Measurements from ENCODE around the gene NDUFS3.
"Not testable (repeated sequence)": the region's sequence is repeated elsewhere in the genome, so short reads cannot be mapped to it uniquely, and the experiment has no call there.

The NDUFS3 gene

GRCh38 chr11:47550288-47551047, 28.4 kb upstream of the NDUFS3 start:
- Mint-ChIP-seq H3K36me3 (peaks cover 14 to 25% of the 10 kb centered on the region in 2 donors), H3K4me3 (peak overlapping the region; percentile 97 to 98), H3K4me1 (peaks cover 23 to 51% of the 10 kb centered on the region in 2 donors), H3K27ac (no peak overlapping the region), H3K27me3 (no peaks in the 10 kb centered on the region), H3K9me3 (no peaks in the 10 kb centered on the region)
- no peak for DNase-seq
- ATAC-seq (replicated peaks) = no peak

- Mint-ChIP-seq H3K4me3 (peak overlapping the region; percentile 97 to 98), H3K4me1 (peaks cover 23 to 51% of the 10 kb centered on the region in 2 donors), H3K27me3 (no peaks in the 10 kb centered on the region), H3K9me3 (no peaks in the 10 kb centered on the region), H3K36me3 (peaks cover 14 to 25% of the 10 kb centered on the region in 2 donors), H3K27ac (peak overlapping the region; percentile 81)
- DNase-seq = no peak
- ATAC-seq (replicated peaks) = no peak
Measured at GRCh38 chr11:47551086-47551485, 27.8 kb upstream of the NDUFS3 start.

- H3K27ac Mint-ChIP-seq = peak overlapping the region; percentile 99
- peak; percentile 6 for DNase-seq
- H3K4me3 Mint-ChIP-seq = peak overlapping the region; percentile 97 to 98
- H3K9me3 Mint-ChIP-seq = no peaks in the 10 kb centered on the region
- no peaks in the 10 kb centered on the region for H3K27me3 Mint-ChIP-seq
- ATAC-seq (replicated peaks) = peak; percentile 3
- peaks cover 21 to 50% of the 10 kb centered on the region in 2 donors for H3K4me1 Mint-ChIP-seq
- peaks cover 13 to 25% of the 10 kb centered on the region in 2 donors for H3K36me3 Mint-ChIP-seq
Measured at GRCh38 chr11:47552056-47552565, 26.8 kb upstream of the NDUFS3 start.

- H3K36me3 Mint-ChIP-seq = peaks cover 12 to 25% of the 10 kb centered on the region in 2 donors
- H3K4me3 Mint-ChIP-seq = peak within 1 kb of the TSS; percentile 97 to 98
- peak within 1 kb of the TSS; percentile 99 for H3K27ac Mint-ChIP-seq
- H3K27me3 Mint-ChIP-seq = no peaks in the 10 kb centered on the region
- H3K9me3 Mint-ChIP-seq = no peaks in the 10 kb centered on the region
- peak; percentile 92 for DNase-seq
- peaks cover 21 to 44% of the 10 kb centered on the region in 2 donors for H3K4me1 Mint-ChIP-seq
- ATAC-seq (replicated peaks) = peak; percentile 95 to 96
Measured at GRCh38 chr11:47552566-47553405, 26.1 kb upstream of the NDUFS3 start, which contains the start of gene CELF1. TSS of gene CELF1 (minus strand) at chr11:47553132. CDS start at chr11:47499523, 53,609 bp downstream.

GRCh38 chr11:47553406-47553743, 25.5 kb upstream of the NDUFS3 start:
- Mint-ChIP-seq H3K4me1 (peaks cover 19 to 38% of the 10 kb centered on the region in 2 donors), H3K27me3 (no peaks in the 10 kb centered on the region), H3K9me3 (no peaks in the 10 kb centered on the region), H3K4me3 (peak overlapping the region; percentile 89 to 97), H3K27ac (peak overlapping the region; percentile 92), H3K36me3 (peaks cover 10 to 21% of the 10 kb centered on the region in 2 donors)
- DNase-seq = no peak
- peak; percentile 46 to 49 for ATAC-seq (replicated peaks)

DNA sequence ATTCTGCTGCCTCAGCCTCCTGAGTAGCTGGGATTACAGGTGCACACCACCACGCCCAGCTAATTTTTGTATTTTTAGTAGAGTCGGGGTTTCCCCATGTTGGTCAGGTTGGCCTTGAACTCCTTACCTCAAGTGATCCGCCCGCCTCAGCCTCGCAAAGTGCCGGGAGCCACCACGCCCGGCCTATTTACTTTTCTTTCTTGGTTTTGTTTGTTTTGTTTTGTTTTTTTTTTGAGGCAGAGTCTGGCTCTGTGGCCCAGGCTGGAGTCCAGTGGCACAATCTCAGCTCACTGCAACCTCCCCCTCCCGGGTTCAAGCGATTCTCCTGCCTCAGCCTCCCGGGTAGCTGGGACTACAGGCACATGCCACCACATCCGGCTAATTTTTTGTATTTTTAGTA, 21.9 kb upstream of the NDUFS3 start:
- not testable (repeated sequence) for DNase-seq; H3K4me3 Mint-ChIP-seq; ATAC-seq (replicated peaks); H3K27ac Mint-ChIP-seq; H3K9me3 Mint-ChIP-seq; H3K27me3 Mint-ChIP-seq
- H3K36me3 Mint-ChIP-seq = peaks cover 5 to 10% of the 10 kb centered on the region in 2 donors
- peaks cover 5 to 13% of the 10 kb centered on the region in 2 donors for H3K4me1 Mint-ChIP-seq

- H3K9me3 Mint-ChIP-seq = no peaks in the 10 kb centered on the region
- no peaks in the 10 kb centered on the region for H3K27me3 Mint-ChIP-seq
- DNase-seq = no peak
- H3K36me3 Mint-ChIP-seq = peaks cover 1 to 5% of the 10 kb centered on the region in 2 donors
- H3K27ac Mint-ChIP-seq = no peak overlapping the region
- no peak for ATAC-seq (replicated peaks)
- H3K4me1 Mint-ChIP-seq = peaks cover 2 to 13% of the 10 kb centered on the region in 2 donors
- H3K4me3 Mint-ChIP-seq = no peak overlapping the region
Measured at GRCh38 chr11:47558695-47559094, 20.2 kb upstream of the NDUFS3 start.

- H3K36me3 Mint-ChIP-seq = peaks cover 2 to 5% of the 10 kb centered on the region in 2 donors
- H3K27me3 Mint-ChIP-seq = no peaks in the 10 kb centered on the region
- H3K27ac Mint-ChIP-seq = no peak overlapping the region
- no peaks in the 10 kb centered on the region for H3K9me3 Mint-ChIP-seq
- no peak overlapping the region for H3K4me3 Mint-ChIP-seq
- no peak for ATAC-seq (replicated peaks)
- DNase-seq = no peak
- H3K4me1 Mint-ChIP-seq = peaks cover 6 to 14% of the 10 kb centered on the region in 2 donors
Measured at GRCh38 chr11:47560426-47560825, 18.4 kb upstream of the NDUFS3 start.

GRCh38 chr11:47562393-47562792, 16.5 kb upstream of the NDUFS3 start:
- ATAC-seq (replicated peaks) = not testable (repeated sequence)

DNA sequence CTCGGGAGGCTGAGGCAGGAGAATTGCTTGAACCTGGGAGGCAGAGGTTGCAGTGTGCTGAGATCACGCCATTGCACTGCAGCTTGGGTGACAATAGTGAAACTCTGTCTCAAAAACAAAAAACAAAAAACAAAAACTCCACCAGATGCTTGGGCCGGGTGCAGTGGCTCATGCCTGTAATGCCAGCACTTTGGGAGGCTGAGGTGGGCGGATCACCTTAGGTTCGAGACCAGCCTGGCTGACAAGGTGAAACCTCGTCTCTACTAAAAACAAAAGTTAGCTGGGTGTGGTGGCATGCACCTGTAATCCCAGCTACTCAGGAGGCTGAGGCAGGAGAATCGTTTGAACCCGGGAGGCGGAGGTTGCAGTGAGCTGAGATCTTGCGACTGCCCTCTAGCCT, 14.5 kb upstream of the NDUFS3 start:
- H3K36me3 Mint-ChIP-seq; H3K27me3 Mint-ChIP-seq; DNase-seq; ATAC-seq (replicated peaks); H3K9me3 Mint-ChIP-seq; H3K27ac Mint-ChIP-seq: not testable (repeated sequence)
- H3K4me3 Mint-ChIP-seq = peak overlapping the region; percentile 13 to 57
- H3K4me1 Mint-ChIP-seq = peaks cover 8 to 20% of the 10 kb centered on the region in 2 donors

More at GRCh38 chr11:47562393-47562792, 16.5 kb upstream of the NDUFS3 start:
- not testable (repeated sequence) for H3K27me3 Mint-ChIP-seq, H3K36me3 Mint-ChIP-seq, H3K27ac Mint-ChIP-seq, DNase-seq, H3K4me3 Mint-ChIP-seq, H3K9me3 Mint-ChIP-seq
- H3K4me1 Mint-ChIP-seq = peaks cover 8 to 20% of the 10 kb centered on the region in 2 donors

GRCh38 chr11:47564933-47565339, 13.9 kb upstream of the NDUFS3 start:
- H3K36me3 Mint-ChIP-seq = peaks cover 2 to 10% of the 10 kb centered on the region in 2 donors
- H3K27me3 Mint-ChIP-seq = no peaks in the 10 kb centered on the region
- H3K4me1 Mint-ChIP-seq = peaks cover 8 to 20% of the 10 kb centered on the region in 2 donors
- DNase-seq = no peak
- peak; percentile 6 to 19 for ATAC-seq (replicated peaks)
- H3K4me3 Mint-ChIP-seq = peak overlapping the region; percentile 87 to 96
- peak overlapping the region; percentile 89 for H3K27ac Mint-ChIP-seq
- no peaks in the 10 kb centered on the region for H3K9me3 Mint-ChIP-seq

DNA sequence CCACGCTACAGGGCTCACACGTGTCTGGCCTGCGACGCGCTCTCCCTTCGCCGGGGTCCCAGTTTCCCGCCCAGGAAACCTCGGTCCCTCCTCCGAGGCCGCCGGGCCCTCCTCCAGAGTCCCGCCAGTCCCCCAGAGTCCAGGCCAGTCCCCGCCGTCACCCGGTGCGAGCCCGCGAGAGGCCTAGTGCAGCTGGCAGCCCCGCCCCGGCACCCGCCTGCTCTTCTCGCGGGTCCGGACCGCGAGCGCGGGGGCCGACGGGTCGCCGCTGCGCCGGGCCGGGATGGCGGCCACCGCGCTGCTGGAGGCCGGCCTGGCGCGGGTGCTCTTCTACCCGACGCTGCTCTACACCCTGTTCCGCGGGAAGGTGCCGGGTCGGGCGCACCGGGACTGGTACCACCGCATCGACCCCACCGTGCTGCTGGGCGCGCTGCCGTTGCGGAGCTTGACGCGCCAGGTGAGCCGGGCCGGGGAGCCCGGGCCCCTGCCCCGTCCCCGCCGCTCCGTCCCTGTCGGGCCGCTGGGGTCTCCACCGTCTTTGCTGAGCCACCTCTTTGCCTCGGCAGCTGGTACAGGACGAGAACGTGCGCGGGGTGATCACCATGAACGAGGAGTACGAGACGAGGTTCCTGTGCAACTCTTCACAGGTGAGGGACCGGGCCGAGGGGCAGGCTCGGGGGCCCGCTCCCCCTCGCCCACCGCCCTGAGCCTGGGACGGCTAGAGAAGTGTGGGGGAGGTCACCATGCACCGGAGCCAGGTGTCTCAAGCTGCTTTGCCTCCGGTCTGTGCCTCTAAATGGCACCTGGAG, 13.3 kb upstream of the NDUFS3 start, which contains the start of gene PTPMT1:
PTPMT1 (plus strand) TSS at position 260 of the 809 bp plus-strand sequence; CDS start at position 284, 24 bp downstream.
- Mint-ChIP-seq H3K36me3 (peaks cover 2 to 5% of the 10 kb centered on the region in 2 donors), H3K4me1 (peaks cover 8 to 20% of the 10 kb centered on the region in 2 donors), H3K9me3 (no peaks in the 10 kb centered on the region), H3K27ac (peak within 1 kb of the TSS; percentile 89), H3K4me3 (peak within 1 kb of the TSS; percentile 87 to 96), H3K27me3 (no peaks in the 10 kb centered on the region)
- peak; percentile 73 for DNase-seq
- peak; percentile 96 to 97 for ATAC-seq (replicated peaks)

DNA sequence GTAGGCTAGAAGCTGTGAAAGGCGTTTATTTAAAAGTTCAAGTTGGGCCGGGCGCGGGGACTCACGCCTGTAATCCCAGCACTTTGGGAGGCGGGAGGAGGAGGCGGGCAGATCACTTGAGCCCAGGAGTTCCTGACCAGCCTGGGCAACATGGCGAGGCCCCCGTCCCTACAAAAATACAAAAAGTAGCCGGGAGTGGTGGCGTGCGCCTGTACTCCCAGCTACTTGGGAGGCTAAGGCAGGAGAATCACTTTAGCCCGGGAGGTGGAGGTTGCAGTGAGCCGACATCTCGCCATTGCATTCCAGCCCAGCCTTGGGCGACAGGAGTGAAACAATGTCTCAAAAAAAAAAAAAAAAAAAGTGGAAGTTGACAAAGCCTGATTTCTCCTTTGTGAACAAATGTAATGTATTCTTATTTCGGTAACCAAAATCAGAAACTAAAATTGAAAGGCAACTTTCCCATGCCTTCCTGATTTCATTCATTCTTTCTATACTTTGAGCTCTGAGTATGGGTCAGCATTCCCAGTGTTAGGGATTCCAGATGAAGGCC, 12.7 kb upstream of the NDUFS3 start:
- Mint-ChIP-seq H3K27ac (peak overlapping the region; percentile 82), H3K4me1 (peaks cover 8 to 22% of the 10 kb centered on the region in 2 donors), H3K27me3 (no peaks in the 10 kb centered on the region), H3K9me3 (no peaks in the 10 kb centered on the region), H3K36me3 (peaks cover 3 to 6% of the 10 kb centered on the region in 2 donors), H3K4me3 (peak overlapping the region; percentile 87 to 96)
- ATAC-seq (replicated peaks) (no peak), DNase-seq (no peak)
